H9 (cell line): ENCODE results near the gene NAT14. TPM values are rescaled to one million over a fixed set of nuclear protein-coding genes. Genes with fewer than 3 reads are reported as not detected.

Experiments used
- DNase-seq: peaks from one replicate; pipeline ENCODE4 v3.0.0-alpha.2; 2017
- H2AFZ ChIP-seq: one replicate; pipeline ENCODE4 v1.6.1; 2013; ENCODE audit warnings: mild to moderate bottlenecking, low read length, control low read depth, moderate library complexity
- H2AK5ac ChIP-seq: 2 replicates; pipeline ENCODE4 v1.6.1; 2013; ENCODE audit warnings: low read length, control low read depth, mixed read lengths; ENCODE audit not compliant: insufficient read length
- H2BK120ac ChIP-seq: one replicate; pipeline ENCODE4 v1.6.1; 2013; ENCODE audit warnings: low read depth, mild to moderate bottlenecking, low read length, control low read depth, inconsistent platforms; ENCODE audit not compliant: poor library complexity, severe bottlenecking
- H2BK12ac ChIP-seq: 2 replicates; pipeline ENCODE4 v1.6.1; 2013; ENCODE audit warnings: low read length, control low read depth, mixed read lengths, low read depth; ENCODE audit not compliant: insufficient read length
- H2BK15ac ChIP-seq: 2 replicates; pipeline ENCODE4 v1.6.1; 2013; ENCODE audit warnings: low read depth, low read length, control low read depth
- H2BK20ac ChIP-seq: one replicate; pipeline ENCODE4 v1.6.1; 2013; ENCODE audit warnings: low read depth, mild to moderate bottlenecking, low read length, control low read depth, inconsistent platforms; ENCODE audit not compliant: poor library complexity, severe bottlenecking
- H2BK5ac ChIP-seq: 2 replicates; pipeline ENCODE4 v1.6.1; 2013; ENCODE audit warnings: low read length, control low read depth, mixed read lengths; ENCODE audit not compliant: insufficient read length
- H3K14ac ChIP-seq: 2 replicates; pipeline ENCODE4 v1.6.1; 2013; ENCODE audit warnings: low read length, control low read depth; ENCODE audit not compliant: insufficient read depth
- H3K18ac ChIP-seq: 2 replicates; pipeline ENCODE4 v1.6.1; 2013; ENCODE audit warnings: low read depth, mild to moderate bottlenecking, mixed read lengths, low read length, control low read depth; ENCODE audit not compliant: insufficient read length
- H3K23ac ChIP-seq: 2 replicates; pipeline ENCODE4 v1.6.1; 2013; ENCODE audit warnings: low read length, control low read depth, mixed read lengths, low read depth; ENCODE audit not compliant: insufficient read length
- H3K23me2 ChIP-seq: 2 replicates; pipeline ENCODE4 v1.6.1; 2013; ENCODE audit warnings: low read depth, mild to moderate bottlenecking, mixed read lengths, low read length, control low read depth; ENCODE audit not compliant: insufficient read length, poor library complexity, severe bottlenecking
- H3K27ac ChIP-seq: 2 replicates; pipeline ENCODE4 v1.5.1; 2013; ENCODE audit warnings: low read length, control low read depth, mixed read lengths, low read depth; ENCODE audit not compliant: insufficient read length
- H3K27me3 ChIP-seq: 2 replicates; pipeline ENCODE4 v1.6.1; 2013; ENCODE audit warnings: low read length, control low read depth, inconsistent platforms; ENCODE audit not compliant: insufficient read depth
- H3K4ac ChIP-seq: 2 replicates; pipeline ENCODE4 v1.6.1; 2013; ENCODE audit warnings: low read depth, mild to moderate bottlenecking, control low read depth, inconsistent platforms, low read length, moderate library complexity
- H3K4me1 ChIP-seq: 2 replicates; pipeline ENCODE4 v1.6.1; 2013; ENCODE audit warnings: low read length, control low read depth, inconsistent platforms; ENCODE audit not compliant: insufficient read depth
- H3K4me2 ChIP-seq: 2 replicates; pipeline ENCODE4 v1.6.1; 2013; ENCODE audit warnings: low read length, control low read depth, mixed read lengths; ENCODE audit not compliant: insufficient read length, insufficient read depth
- H3K56ac ChIP-seq: 2 replicates; pipeline ENCODE4 v1.6.1; 2013; ENCODE audit warnings: low read depth, mild to moderate bottlenecking, mixed read lengths, low read length, control low read depth; ENCODE audit not compliant: insufficient read length
- H3K79me1 ChIP-seq: 2 replicates; pipeline ENCODE4 v1.6.1; 2013; ENCODE audit warnings: low read depth, mild to moderate bottlenecking, moderate library complexity, low read length, control low read depth, inconsistent platforms; ENCODE audit not compliant: insufficient read depth, poor library complexity, severe bottlenecking
- H3K79me2 ChIP-seq: 2 replicates; pipeline ENCODE4 v1.6.1; 2013; ENCODE audit warnings: low read length, control low read depth, inconsistent platforms; ENCODE audit not compliant: insufficient read depth
- H3K9ac ChIP-seq: 2 replicates; pipeline ENCODE4 v1.6.1; 2013; ENCODE audit warnings: low read length, control low read depth, mixed read lengths; ENCODE audit not compliant: insufficient read length; ENCODE audit errors: extremely low read depth
- H3K9me3 ChIP-seq: one replicate; pipeline ENCODE4 v1.6.1; 2013; ENCODE audit warnings: low read depth, low read length, inconsistent platforms; ENCODE audit not compliant: control insufficient read depth
- H3T11ph ChIP-seq: one replicate; pipeline ENCODE4 v1.6.1; 2013; ENCODE audit warnings: mild to moderate bottlenecking, low read length, control low read depth, inconsistent platforms
- H4K20me1 ChIP-seq: one replicate; pipeline ENCODE4 v1.6.1; 2013; ENCODE audit not compliant: control insufficient read depth, insufficient read length, insufficient read depth
- H4K5ac ChIP-seq: 2 replicates; pipeline ENCODE4 v1.6.1; 2013; ENCODE audit warnings: low read depth, mild to moderate bottlenecking, mixed read lengths, low read length, control low read depth; ENCODE audit not compliant: insufficient read length
- H4K8ac ChIP-seq: replicated peaks from 2 replicates; pipeline ENCODE4 v1.6.1; 2013; ENCODE audit warnings: low read length, control low read depth, mixed read lengths, low read depth; ENCODE audit not compliant: insufficient read length
- H4K91ac ChIP-seq: 2 replicates; pipeline ENCODE4 v1.6.1; 2013; ENCODE audit warnings: low read depth, mild to moderate bottlenecking, moderate library complexity, mixed read lengths, low read length, control low read depth; ENCODE audit not compliant: insufficient read length
- H3K27ac Mint-ChIP-seq, 3 experiments: 2 replicates in 2 of 3; 3 replicates in 1 of 3; pipeline ENCODE4 v1.8.0; 2020 to 2021; ENCODE audit warnings: mixed read lengths in 3 of 3, mild to moderate bottlenecking in 1 of 3, moderate library complexity in 1 of 3
- H3K27me3 Mint-ChIP-seq: 2 replicates; pipeline ENCODE4 v1.8.0; 2021; ENCODE audit warnings: low read depth, mild to moderate bottlenecking, moderate library complexity, mixed read lengths
- H3K36me3 Mint-ChIP-seq, 3 experiments: 2 replicates in 2 of 3; 3 replicates in 1 of 3; pipeline ENCODE4 v1.8.0; 2020 to 2021; ENCODE audit warnings: low read depth in 3 of 3, mixed read lengths in 3 of 3; ENCODE audit not compliant: insufficient read depth in 1 of 3
- H3K4me1 Mint-ChIP-seq, 2 experiments: 2 replicates each; pipeline ENCODE4 v1.8.0; 2020; ENCODE audit warnings: mixed read lengths in 2 of 2
- H3K4me3 Mint-ChIP-seq, 2 experiments: 2 replicates in 1 of 2; 3 replicates in 1 of 2; pipeline ENCODE4 v1.8.0; 2020 to 2021; ENCODE audit warnings: mild to moderate bottlenecking in 2 of 2, mixed read lengths in 2 of 2, moderate library complexity in 1 of 2
- H3K9me3 Mint-ChIP-seq, 2 experiments: 2 replicates in 1 of 2; 3 replicates in 1 of 2; pipeline ENCODE4 v1.8.0; 2020; ENCODE audit warnings: mild to moderate bottlenecking in 2 of 2, mixed read lengths in 2 of 2, moderate library complexity in 1 of 2
- CTCF ChIP-seq: fragments of 200-600 bp; sonication (generic); conservative IDR thresholded peaks from 3 replicates; pipeline ENCODE4 v1.8.0; 2021; ENCODE audit warnings: antibody characterized with exemption, mild to moderate bottlenecking
- WGBS: extraction: QIAGEN DNeasy Blood & Tissue Kit; methylation state at CpG from one replicate; pipeline ENCODE4 v1.1.7; 2013; ENCODE audit warnings: missing lambda C conversion rate, low lambda C conversion rate, mixed read lengths; ENCODE audit not compliant: insufficient read length; ENCODE audit errors: extremely low coverage; 5-methylcytosine and 5-hydroxymethylcytosine counted together
- total RNA-seq: library from RNA; stranded (reverse); gene quantifications from 2 replicates; pipeline ENCODE4 v1.2.1, GENCODE V29; 2021

The NAT14 gene
- total RNA-seq, 1 experiment from 2014 or later, result 51.2 TPM

- Histone ChIP-seq H3K4me1 (no peaks in the 10 kb centered on the region), H2BK15ac (no peak overlapping the region), H4K20me1 (no peaks in the 10 kb centered on the region), H4K8ac (no peak overlapping the region), H3K9me3 (no peaks in the 10 kb centered on the region), H3K4me2 (no peak overlapping the region), H3K4ac (no peak overlapping the region), H3K23me2 (no peaks in the 10 kb centered on the region), H4K5ac (no peak overlapping the region), H3K27ac (no peak overlapping the region), H3K27me3 (no peaks in the 10 kb centered on the region), H3K14ac (no peak overlapping the region; the same call in 1 of the 2 replicates), H3K79me2 (no peaks in the 10 kb centered on the region), H2AK5ac (no peak overlapping the region), H3K18ac (no peak overlapping the region), H4K91ac (no peak overlapping the region), H3K9ac (no peak overlapping the region), H3K79me1 (no peaks in the 10 kb centered on the region), H2BK12ac (no peak overlapping the region), H3T11ph (no peak overlapping the region), H2AFZ (no peak overlapping the region), H2BK20ac (no peak overlapping the region), H2BK120ac (no peak overlapping the region), H2BK5ac (no peak overlapping the region), H3K56ac (no peak overlapping the region), H3K23ac (no peak overlapping the region)
- Mint-ChIP-seq H3K4me3 (no peak overlapping the region), H3K27ac (peak overlapping the region in 2 of 3 experiments; percentile 6 to 86; a peak in 3 of 7 replicates), H3K9me3 (no peaks in the 10 kb centered on the region), H3K27me3 (peaks cover 22% of the 10 kb centered on the region), H3K36me3 (no peaks in the 10 kb centered on the region; a peak in 1 of 7 replicates), H3K4me1 (peaks cover 21 to 31% of the 10 kb centered on the region in 2 experiments)
- no CpG with 5 or more reads among the region's 22 CpGs for WGBS
- TF ChIP-seq CTCF, result no peak
- DNase-seq, result no peak
These were observed 9.3 kb downstream of the NAT14 start for GRCh38 chr19:55494172-55494761.
